ENCODE data around the gene C10orf88.

The C10orf88 gene, protein sequence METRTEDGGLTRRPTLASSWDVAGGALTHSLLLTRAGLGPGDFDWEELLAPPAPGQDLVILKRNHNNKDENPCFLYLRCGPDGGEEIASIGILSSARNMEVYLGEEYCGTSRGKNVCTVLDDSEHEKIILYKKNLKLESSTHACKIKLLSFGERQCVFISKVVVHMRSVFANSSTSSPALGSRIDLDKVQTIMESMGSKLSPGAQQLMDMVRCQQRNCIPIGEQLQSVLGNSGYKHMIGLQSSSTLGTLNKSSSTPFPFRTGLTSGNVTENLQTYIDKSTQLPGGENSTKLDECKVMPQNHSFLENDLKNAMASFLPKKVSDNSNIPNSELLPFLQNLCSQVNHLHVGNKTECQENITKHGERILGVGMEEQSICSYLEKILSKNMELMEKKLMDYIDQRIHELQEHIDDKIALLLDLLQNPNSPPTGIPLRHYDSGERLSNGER

DNA sequence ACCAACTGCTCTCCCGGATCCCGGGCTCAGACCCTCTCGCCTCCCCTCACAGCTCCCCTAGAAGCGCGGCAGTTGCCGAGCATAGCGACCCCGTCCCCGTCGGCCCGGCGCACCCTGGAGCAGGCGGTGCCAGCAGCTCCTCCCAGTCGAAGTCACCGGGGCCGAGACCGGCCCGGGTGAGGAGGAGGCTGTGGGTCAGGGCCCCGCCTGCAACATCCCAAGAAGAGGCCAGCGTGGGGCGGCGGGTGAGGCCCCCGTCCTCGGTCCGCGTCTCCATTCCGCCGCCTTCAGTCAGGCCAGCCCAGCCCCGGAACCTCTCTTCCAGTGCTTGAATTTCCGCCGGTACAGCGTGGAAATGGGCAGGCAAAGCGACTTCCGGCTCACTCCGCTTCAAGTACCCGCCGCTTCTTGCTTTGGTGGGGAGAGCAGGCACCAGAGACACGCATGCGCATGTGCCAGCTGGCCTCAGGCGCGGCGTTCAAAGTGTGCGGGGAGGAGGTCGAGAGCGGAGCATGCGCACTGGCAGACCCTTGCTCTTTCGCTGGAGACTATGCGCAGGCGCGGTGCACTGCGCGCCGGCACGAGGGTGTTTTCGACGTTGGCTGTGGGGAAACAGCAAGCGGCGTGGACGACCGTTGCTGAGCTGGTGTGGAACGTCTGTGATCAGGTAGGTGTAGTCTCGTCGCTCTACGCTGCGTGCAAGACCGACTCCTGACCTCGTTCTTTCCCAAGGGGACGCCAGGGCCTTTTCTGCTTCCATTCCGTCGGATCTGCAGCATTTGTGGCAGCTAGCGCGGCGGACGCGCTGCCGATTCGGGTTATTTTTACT is at the start of gene C10orf88:
Gene C10orf88 (minus strand): TSS at position 326 of the 829 bp plus-strand sequence. CDS start 49 bp downstream, at position 277.
- peak; percentile 99 for DNase-seq (ENCODE audit: low read depth)
- peak within 1 kb of the TSS; percentile 93 for H3K4me3 ChIP-seq (ENCODE audit: low read depth, low read length)
- no peak for TF ChIP-seq CTCF (conservative IDR thresholded peaks at IDR 0.05; ENCODE audit: low read depth, low read length)

DNA sequence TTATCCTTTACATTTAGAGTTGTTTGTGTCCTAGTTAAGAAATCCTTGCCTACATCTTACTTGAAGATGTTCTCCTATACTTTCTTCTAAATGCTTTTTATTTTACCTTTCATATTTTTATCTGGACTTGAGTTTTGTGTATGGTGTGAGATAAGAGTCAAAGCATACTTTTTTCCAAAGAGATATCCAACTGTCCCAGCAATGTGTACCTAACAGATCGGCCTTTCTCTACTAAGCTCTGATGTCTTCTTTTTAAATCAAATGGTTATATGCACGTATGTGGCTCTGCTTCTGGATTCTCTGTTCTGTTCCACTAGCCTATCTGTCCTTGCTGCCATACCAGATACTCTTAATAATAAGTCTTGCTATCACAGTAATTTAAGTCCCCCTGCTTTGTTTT is 47.3 kb upstream of the C10orf88 start:
- TF ChIP-seq CTCF (conservative IDR thresholded peaks at IDR 0.05; ENCODE audit: low read depth, low read length), result no peak
- no peak for DNase-seq (ENCODE audit: low read depth)
- H3K4me3 ChIP-seq (ENCODE audit: low read depth, low read length), result no peak overlapping the region

DNA sequence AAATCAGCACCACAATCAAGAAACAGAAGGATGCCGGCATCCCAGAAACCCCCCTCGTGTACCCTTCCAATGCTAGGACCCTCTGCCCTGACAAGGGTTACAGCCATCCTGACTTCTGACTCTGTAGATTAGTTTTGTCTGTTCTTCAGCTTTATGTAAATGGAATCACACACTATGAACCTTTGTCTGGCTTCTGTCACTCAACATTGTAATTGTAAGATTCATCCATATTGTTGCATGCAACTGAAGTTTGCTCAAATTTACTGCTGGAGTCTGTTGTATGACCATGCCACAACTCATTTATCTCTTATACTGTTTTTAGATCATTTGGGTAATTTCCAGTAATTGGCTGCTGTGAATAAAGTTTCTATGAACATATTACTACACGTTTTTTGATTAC is 46.1 kb upstream of the C10orf88 start:
- no peak for DNase-seq (ENCODE audit: low read depth)
- H3K4me3 ChIP-seq (ENCODE audit: low read depth, low read length), result no peak overlapping the region
- TF ChIP-seq CTCF (conservative IDR thresholded peaks at IDR 0.05; ENCODE audit: low read depth, low read length), result no peak

GRCh38 chr10:122999347-122999746 is 45.3 kb upstream of the C10orf88 start:
- no peak for DNase-seq (ENCODE audit: low read depth)
- H3K4me3 ChIP-seq (ENCODE audit: low read depth, low read length), result no peak overlapping the region
- TF ChIP-seq CTCF (conservative IDR thresholded peaks at IDR 0.05; ENCODE audit: low read depth, low read length), result no peak

- TF ChIP-seq CTCF (conservative IDR thresholded peaks at IDR 0.05; ENCODE audit: low read depth, low read length), result no peak
- no peak for DNase-seq (ENCODE audit: low read depth)
- no peak overlapping the region for H3K4me3 ChIP-seq (ENCODE audit: low read depth, low read length)
These were observed 44.9 kb upstream of the C10orf88 start for GRCh38 chr10:122998934-122999333.

DNA sequence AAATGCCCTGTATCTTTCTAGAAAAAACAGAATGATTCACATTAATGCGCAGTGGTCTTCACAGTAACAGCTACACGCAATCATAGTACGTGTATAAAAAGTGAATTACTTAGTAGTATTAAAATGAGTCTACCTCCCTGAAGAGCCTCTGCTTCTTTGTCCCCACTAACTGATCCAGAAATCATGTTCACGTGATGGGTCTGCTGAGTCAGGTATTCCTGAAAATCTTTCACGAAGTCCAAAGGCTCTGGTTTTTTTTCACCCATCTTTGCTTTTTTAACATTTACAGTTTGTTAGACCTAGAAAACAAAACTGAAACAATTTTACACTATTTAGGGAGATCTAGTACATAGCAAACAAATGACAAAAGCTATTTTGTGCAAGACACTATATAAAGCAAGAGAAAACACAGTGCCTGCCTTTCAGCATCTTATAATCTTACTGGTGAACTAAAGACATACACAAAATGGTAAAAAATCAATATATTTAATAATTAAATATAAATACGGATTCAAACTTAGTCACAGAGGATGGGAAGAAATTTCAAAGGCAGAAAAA is 44.4 kb upstream of the C10orf88 start:
- no peak for DNase-seq (ENCODE audit: low read depth)
- no peak for TF ChIP-seq CTCF (conservative IDR thresholded peaks at IDR 0.05; ENCODE audit: low read depth, low read length)
- no peak overlapping the region for H3K4me3 ChIP-seq (ENCODE audit: low read depth, low read length)

Data from choroid plexus epithelial cell (primary cell).